GM23338 (cell line): ENCODE measurements around the gene RNASEH2A. TPM values are rescaled to one million over a fixed set of nuclear protein-coding genes. Genes with fewer than 3 reads are reported as not detected.

ENCODE experiments used
- ATAC-seq: fragments of 200-7000 bp; cut with Tn5 transposase; 3 replicates; pipeline ENCODE4 v1.9.1; 2020
- DNase-seq: peaks from one replicate; pipeline ENCODE4 v3.0.0-alpha.2; 2015; ENCODE audit warnings: low spot score
- H2AFZ ChIP-seq: fragments of 200-600 bp; sonication (generic); 2 replicates; pipeline ENCODE4 v1.8.0; 2016; ENCODE audit warnings: antibody characterized with exemption, mild to moderate bottlenecking, moderate library complexity
- H3F3A ChIP-seq: fragments of 200-600 bp; sonication (generic); replicated peaks from 2 replicates; pipeline ENCODE4 v1.8.0; 2017; ENCODE audit warnings: antibody characterized with exemption, mixed run types, low read depth
- H3K27ac ChIP-seq: fragments of 200-600 bp; sonication (generic); 2 replicates; pipeline ENCODE4 v1.6.1; 2016; ENCODE audit warnings: low read depth
- H3K27me3 ChIP-seq: fragments of 200-600 bp; sonication (generic); 2 replicates; pipeline ENCODE4 v1.8.0; 2016; ENCODE audit warnings: mild to moderate bottlenecking, mixed run types, moderate library complexity; ENCODE audit not compliant: insufficient read depth
- H3K36me3 ChIP-seq: fragments of 200-600 bp; sonication (generic); 2 replicates; pipeline ENCODE4 v1.8.0; 2016; ENCODE audit warnings: mild to moderate bottlenecking; ENCODE audit not compliant: insufficient read depth
- H3K4me1 ChIP-seq: fragments of 200-600 bp; sonication (generic); 2 replicates; pipeline ENCODE4 v1.8.0; 2016; ENCODE audit warnings: mild to moderate bottlenecking, moderate library complexity; ENCODE audit not compliant: insufficient read depth
- H3K4me2 ChIP-seq: fragments of 200-600 bp; sonication (generic); 2 replicates; pipeline ENCODE4 v1.7.1; 2017; ENCODE audit warnings: mixed run types
- H3K4me3 ChIP-seq: fragments of 200-600 bp; sonication (generic); 2 replicates; pipeline ENCODE4 v1.6.1; 2016; ENCODE audit warnings: mixed run types
- H3K79me2 ChIP-seq: fragments of 200-600 bp; sonication (generic); replicated peaks from 2 replicates; pipeline ENCODE4 v1.8.0; 2017; ENCODE audit warnings: mild to moderate bottlenecking; ENCODE audit not compliant: insufficient read depth
- H3K9me2 ChIP-seq: fragments of 200-600 bp; sonication (generic); 2 replicates; pipeline ENCODE4 v1.8.0; 2017; ENCODE audit not compliant: insufficient read depth
- H4K20me1 ChIP-seq: fragments of 200-600 bp; sonication (generic); replicated peaks from 2 replicates; pipeline ENCODE4 v1.8.0; 2017; ENCODE audit warnings: mild to moderate bottlenecking; ENCODE audit not compliant: insufficient read depth
- H3K27ac Mint-ChIP-seq: 2 replicates; pipeline ENCODE4 v1.8.0; 2020; ENCODE audit warnings: inconsistent platforms, mild to moderate bottlenecking, moderate library complexity, mixed read lengths
- H3K27me3 Mint-ChIP-seq: 3 replicates; pipeline ENCODE4 v1.8.0; 2022; ENCODE audit warnings: low read depth, mild to moderate bottlenecking, moderate library complexity, mixed read lengths, inconsistent platforms; ENCODE audit not compliant: insufficient read depth, poor library complexity
- H3K36me3 Mint-ChIP-seq: 3 replicates; pipeline ENCODE4 v1.8.0; 2021; ENCODE audit warnings: low read depth, mild to moderate bottlenecking, inconsistent platforms, moderate library complexity, mixed read lengths
- H3K4me1 Mint-ChIP-seq: 3 replicates; pipeline ENCODE4 v1.8.0; 2020; ENCODE audit warnings: mild to moderate bottlenecking, inconsistent platforms, mixed read lengths
- H3K4me3 Mint-ChIP-seq: 3 replicates; pipeline ENCODE4 v1.8.0; 2021; ENCODE audit warnings: moderate library complexity, mild to moderate bottlenecking, inconsistent platforms, mixed read lengths
- H3K9me3 Mint-ChIP-seq: 3 replicates; pipeline ENCODE4 v1.8.0; 2020; ENCODE audit warnings: moderate library complexity, mild to moderate bottlenecking, inconsistent platforms, mixed read lengths
- CREB1 ChIP-seq: fragments of 250-450 bp; sonication (Bioruptor Pico); IDR thresholded peaks from 2 replicates; pipeline ENCODE4 v1.5.0; 2020; ENCODE audit warnings: low read depth, mild to moderate bottlenecking, moderate library complexity
- EZH2phosphoT487 ChIP-seq: fragments of 200-600 bp; sonication (generic); IDR thresholded peaks from one replicate; pipeline ENCODE4 v1.8.1; 2018; ENCODE audit warnings: antibody characterized with exemption; ENCODE audit not compliant: unreplicated experiment
- JUNB ChIP-seq: IDR thresholded peaks from one replicate; pipeline ENCODE4 v1.6.1; 2016; ENCODE audit warnings: antibody characterized with exemption; ENCODE audit not compliant: unreplicated experiment
- POLR2AphosphoS5 ChIP-seq: IDR thresholded peaks from 2 replicates; pipeline ENCODE4 v1.6.1; 2016; ENCODE audit warnings: antibody characterized with exemption, low read depth
- STAT1 ChIP-seq: IDR thresholded peaks from one replicate; pipeline ENCODE4 v1.6.1; 2016; ENCODE audit warnings: antibody characterized with exemption; ENCODE audit not compliant: unreplicated experiment
- ZNF114 ChIP-seq: fragments of 250-450 bp; sonication (Bioruptor Pico); IDR thresholded peaks from 2 replicates; pipeline ENCODE4 v1.5.0; 2020; ENCODE audit warnings: mild to moderate bottlenecking, moderate library complexity
- polyA plus RNA-seq: library from polyadenylated mRNA; unstranded; fragments of >200 nt; fragmentation: Nextera tagmentation; extraction: Ambion mirVana; gene quantifications from 2 replicates; pipeline ENCODE4 v1.2.1, GENCODE V29; 2016
- total RNA-seq: library from RNA; depleted of rRNA; stranded (reverse); fragments of >200 nt; shearing (Covaris generic); gene quantifications from 2 replicates; pipeline ENCODE4 v1.2.3, GENCODE V29; 2014
- TF ChIP-seq, protein P1 (sequence below), 2 experiments: fragments of 200-600 bp in 1 of 2; sonication (generic) in 1 of 2; conservative IDR thresholded peaks; 2 replicates each; pipeline versions ENCODE4 v1.5.1 to v1.6.1; 2016 to 2017; ENCODE audit warnings: antibody characterized with exemption in 2 of 2, low read depth in 2 of 2, mild to moderate bottlenecking in 2 of 2, moderate library complexity in 1 of 2
- TF ChIP-seq, protein P2 (sequence below): IDR thresholded peaks from 2 replicates; pipeline ENCODE4 v1.6.1; 2016; ENCODE audit warnings: antibody characterized with exemption

RNASEH2A gene
- total and polyA plus RNA-seq, 2 experiments from 2014 or later: 39.4 to 68.2 TPM

DNA sequence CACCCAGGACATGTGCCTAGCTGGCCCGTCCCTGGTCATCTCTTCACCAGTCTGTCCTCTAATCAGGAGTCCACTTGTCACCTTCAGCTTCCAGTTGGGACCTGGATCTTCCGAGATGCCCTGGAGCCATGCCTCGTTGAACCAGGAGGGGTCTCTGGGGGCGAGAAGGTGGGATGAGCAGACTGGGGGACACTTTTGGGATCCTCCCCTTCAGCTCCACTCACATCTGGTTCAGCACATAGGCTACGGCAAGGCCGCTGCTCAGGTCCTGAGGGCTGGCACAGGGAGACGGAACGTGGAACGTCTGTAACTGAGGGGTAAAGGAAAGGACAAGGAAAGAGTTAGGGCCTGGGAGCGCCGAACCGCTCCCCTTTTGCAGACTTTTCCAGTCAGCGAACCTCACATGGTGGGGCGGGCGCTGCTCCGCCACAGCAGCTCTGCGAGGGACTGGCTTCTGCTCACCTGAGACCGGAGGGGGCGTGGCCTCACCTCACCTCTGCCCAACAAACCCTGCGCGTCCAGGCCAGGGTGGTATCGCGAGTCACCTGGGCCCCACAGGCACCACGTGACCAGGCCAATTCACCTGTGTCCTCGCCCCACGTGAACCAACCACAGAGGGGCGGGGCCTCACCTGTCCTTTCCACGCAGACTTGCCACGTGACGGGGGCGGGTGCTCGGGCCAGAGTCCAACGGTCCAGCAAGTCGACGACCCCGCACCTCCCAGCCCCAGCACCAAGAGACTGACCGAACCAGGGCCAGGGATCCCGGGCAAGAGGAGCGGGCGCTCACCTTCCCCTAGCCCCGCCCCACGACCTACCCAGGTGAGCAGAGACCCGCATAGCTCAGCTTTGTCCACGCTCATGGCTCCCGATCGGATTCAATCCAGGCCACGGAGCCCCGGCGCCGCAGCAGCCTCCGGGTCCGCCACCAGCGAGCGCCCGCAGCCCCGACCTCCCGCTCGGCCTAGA is 31.5 kb upstream of the RNASEH2A start, which contains the start of gene HOOK2:
TSS of gene HOOK2 (minus strand) at position 965 of the 968 bp plus-strand sequence. CDS start at position 862, 103 bp downstream.
- peak within 1 kb of the TSS; percentile 91 for H3K4me2 ChIP-seq
- Mint-ChIP-seq H3K27ac (peak within 1 kb of the TSS; percentile 98), H3K4me3 (peak within 1 kb of the TSS; percentile 94), H3K4me1 (peaks cover 35% of the 10 kb centered on the region), H3K27me3 (peaks cover 17% of the 10 kb centered on the region), H3K36me3 (peaks cover 23% of the 10 kb centered on the region), H3K9me3 (no peaks in the 10 kb centered on the region; the same call in 2 of the 3 replicates)
- H3K27ac ChIP-seq: peak within 1 kb of the TSS; percentile 88
- peak; percentile 70 for ATAC-seq
- peak within 1 kb of the TSS; percentile 86 for H3K4me3 ChIP-seq
- H4K20me1 ChIP-seq: no peaks in the 10 kb centered on the region; the same call in 1 of the 2 replicates
- peak within 1 kb of the TSS; percentile 94; the same call in 1 of the 2 replicates for H2AFZ ChIP-seq
- H3K79me2 ChIP-seq: peaks cover 6% of the 10 kb centered on the region; the same call in 1 of the 2 replicates
- no peaks in the 10 kb centered on the region for H3K27me3 ChIP-seq
- TF ChIP-seq POLR2AphosphoS5: peak; percentile 54; the same call in 1 of the 2 replicates
- TF ChIP-seq CREB1 (CRISPR knock-in tag): no peak
- TF ChIP-seq EZH2phosphoT487: no peak
- TF ChIP-seq, protein P1, sequence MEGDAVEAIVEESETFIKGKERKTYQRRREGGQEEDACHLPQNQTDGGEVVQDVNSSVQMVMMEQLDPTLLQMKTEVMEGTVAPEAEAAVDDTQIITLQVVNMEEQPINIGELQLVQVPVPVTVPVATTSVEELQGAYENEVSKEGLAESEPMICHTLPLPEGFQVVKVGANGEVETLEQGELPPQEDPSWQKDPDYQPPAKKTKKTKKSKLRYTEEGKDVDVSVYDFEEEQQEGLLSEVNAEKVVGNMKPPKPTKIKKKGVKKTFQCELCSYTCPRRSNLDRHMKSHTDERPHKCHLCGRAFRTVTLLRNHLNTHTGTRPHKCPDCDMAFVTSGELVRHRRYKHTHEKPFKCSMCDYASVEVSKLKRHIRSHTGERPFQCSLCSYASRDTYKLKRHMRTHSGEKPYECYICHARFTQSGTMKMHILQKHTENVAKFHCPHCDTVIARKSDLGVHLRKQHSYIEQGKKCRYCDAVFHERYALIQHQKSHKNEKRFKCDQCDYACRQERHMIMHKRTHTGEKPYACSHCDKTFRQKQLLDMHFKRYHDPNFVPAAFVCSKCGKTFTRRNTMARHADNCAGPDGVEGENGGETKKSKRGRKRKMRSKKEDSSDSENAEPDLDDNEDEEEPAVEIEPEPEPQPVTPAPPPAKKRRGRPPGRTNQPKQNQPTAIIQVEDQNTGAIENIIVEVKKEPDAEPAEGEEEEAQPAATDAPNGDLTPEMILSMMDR (conservative IDR thresholded peaks at IDR 0.05; ENCODE audit: low read depth in 2 of 2): 0 out of 4 replicates have a peak, but pooled peaks of 1 of the 2 experiments have one; percentile 10
- TF ChIP-seq, protein P2, sequence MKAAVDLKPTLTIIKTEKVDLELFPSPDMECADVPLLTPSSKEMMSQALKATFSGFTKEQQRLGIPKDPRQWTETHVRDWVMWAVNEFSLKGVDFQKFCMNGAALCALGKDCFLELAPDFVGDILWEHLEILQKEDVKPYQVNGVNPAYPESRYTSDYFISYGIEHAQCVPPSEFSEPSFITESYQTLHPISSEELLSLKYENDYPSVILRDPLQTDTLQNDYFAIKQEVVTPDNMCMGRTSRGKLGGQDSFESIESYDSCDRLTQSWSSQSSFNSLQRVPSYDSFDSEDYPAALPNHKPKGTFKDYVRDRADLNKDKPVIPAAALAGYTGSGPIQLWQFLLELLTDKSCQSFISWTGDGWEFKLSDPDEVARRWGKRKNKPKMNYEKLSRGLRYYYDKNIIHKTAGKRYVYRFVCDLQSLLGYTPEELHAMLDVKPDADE: no peak
- no peak for TF ChIP-seq STAT1
- TF ChIP-seq JUNB: no peak
- no peak for TF ChIP-seq ZNF114 (CRISPR knock-in tag)
- H3K9me2 ChIP-seq: no peaks in the 10 kb centered on the region
- 0 out of 2 replicates have a peak, but pooled peaks cover 7% of the 10 kb centered on the region for H3K36me3 ChIP-seq
- DNase-seq: peak; percentile 97
- H3F3A ChIP-seq: peaks cover 37% of the 10 kb centered on the region
- H3K4me1 ChIP-seq: peaks cover 20% of the 10 kb centered on the region

DNA sequence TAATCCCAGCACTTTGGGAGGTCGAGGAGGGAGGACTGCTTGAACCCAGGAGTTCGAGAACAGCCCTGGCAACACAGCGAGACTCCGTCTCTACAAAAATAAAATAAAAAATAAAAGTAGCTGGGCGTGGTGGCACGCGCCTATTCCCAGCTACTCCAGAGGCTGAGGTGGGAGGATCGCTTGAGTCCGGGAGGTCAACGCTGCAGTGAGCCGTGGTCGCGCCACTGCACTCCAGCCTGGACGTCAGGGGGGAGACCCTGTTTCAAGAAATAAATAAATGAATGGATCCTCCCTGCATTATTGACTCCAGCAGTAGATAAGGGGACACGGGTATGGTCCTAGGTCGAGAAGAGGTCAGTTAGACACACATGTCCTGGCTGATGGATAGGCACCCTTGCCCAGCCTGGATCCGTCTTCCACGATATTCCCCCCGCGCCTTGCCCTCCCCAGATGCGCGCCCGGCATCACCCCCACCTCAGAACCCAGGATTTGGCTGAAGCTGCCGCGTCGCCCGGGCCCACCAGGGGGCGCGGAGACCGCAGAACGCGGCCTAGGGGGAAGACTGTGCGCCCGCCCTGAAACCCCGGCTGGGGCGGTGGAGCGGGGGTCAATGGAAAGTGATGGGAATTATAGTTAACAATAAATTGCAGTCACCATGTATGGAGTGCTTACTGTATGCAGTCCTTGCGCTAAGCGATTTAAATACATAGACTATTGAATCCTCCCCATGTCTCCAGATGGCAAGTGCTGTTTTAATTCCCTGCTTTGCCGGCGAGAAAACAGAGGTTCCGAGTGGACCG is 29.0 kb upstream of the RNASEH2A start:
- Histone ChIP-seq H3K4me3 (peak overlapping the region; percentile 83), H4K20me1 (no peaks in the 10 kb centered on the region; the same call in 1 of the 2 replicates), H3K27me3 (no peaks in the 10 kb centered on the region), H2AFZ (peak overlapping the region; percentile 96), H3K27ac (0 out of 2 replicates have a peak overlapping the region, but pooled peaks have one; percentile 52), H3K9me2 (no peaks in the 10 kb centered on the region), H3K4me2 (peak overlapping the region; percentile 98), H3F3A (peaks cover 39% of the 10 kb centered on the region), H3K79me2 (peaks cover 6% of the 10 kb centered on the region; the same call in 1 of the 2 replicates), H3K4me1 (peaks cover 18% of the 10 kb centered on the region), H3K36me3 (0 out of 2 replicates have a peak, but pooled peaks cover 7% of the 10 kb centered on the region)
- peak; percentile 52 for ATAC-seq
- H3K27ac Mint-ChIP-seq: no peak overlapping the region
- peaks cover 15% of the 10 kb centered on the region for H3K36me3 Mint-ChIP-seq
- DNase-seq: peak; percentile 93
- peak overlapping the region; percentile 84 for H3K4me3 Mint-ChIP-seq
- peaks cover 29% of the 10 kb centered on the region for H3K4me1 Mint-ChIP-seq
- peaks cover 16% of the 10 kb centered on the region for H3K27me3 Mint-ChIP-seq
- H3K9me3 Mint-ChIP-seq: no peaks in the 10 kb centered on the region; the same call in 2 of the 3 replicates
- no peak for TF ChIP-seq ZNF114 (CRISPR knock-in tag)
